ENCODE data around the gene CWC22.

- no peak for TF ChIP-seq CTCF (IDR thresholded peaks at IDR 0.05)
- no peak for TF ChIP-seq POLR2A (IDR thresholded peaks at IDR 0.05)
- TF ChIP-seq EP300 (IDR thresholded peaks at IDR 0.05), result no peak
These were observed 69.1 kb downstream of the CWC22 start for GRCh38 chr2:179938026-179938425.
